Measurements from ENCODE around the gene EXOC1.

DNA sequence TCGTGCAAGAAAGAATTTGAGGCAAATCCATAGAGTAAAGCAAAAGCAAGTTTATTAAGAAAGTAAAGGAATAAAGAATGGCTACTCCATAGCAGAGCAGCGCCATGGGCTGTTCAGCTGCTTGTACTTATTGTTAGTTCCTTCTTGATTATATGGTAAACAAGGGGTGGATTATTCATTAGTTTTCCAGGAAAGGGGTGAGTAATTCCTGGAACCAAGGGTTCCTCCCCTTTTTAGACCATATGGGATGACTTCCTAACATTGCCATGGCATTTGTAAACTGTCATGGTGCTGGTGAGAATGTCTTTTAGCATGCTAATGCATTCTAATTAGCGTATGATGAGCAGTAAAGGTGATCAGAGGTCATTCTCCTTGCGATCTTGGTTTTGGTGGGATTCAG, 71.8 kb downstream of the EXOC1 start:
- TF ChIP-seq, protein P1, sequence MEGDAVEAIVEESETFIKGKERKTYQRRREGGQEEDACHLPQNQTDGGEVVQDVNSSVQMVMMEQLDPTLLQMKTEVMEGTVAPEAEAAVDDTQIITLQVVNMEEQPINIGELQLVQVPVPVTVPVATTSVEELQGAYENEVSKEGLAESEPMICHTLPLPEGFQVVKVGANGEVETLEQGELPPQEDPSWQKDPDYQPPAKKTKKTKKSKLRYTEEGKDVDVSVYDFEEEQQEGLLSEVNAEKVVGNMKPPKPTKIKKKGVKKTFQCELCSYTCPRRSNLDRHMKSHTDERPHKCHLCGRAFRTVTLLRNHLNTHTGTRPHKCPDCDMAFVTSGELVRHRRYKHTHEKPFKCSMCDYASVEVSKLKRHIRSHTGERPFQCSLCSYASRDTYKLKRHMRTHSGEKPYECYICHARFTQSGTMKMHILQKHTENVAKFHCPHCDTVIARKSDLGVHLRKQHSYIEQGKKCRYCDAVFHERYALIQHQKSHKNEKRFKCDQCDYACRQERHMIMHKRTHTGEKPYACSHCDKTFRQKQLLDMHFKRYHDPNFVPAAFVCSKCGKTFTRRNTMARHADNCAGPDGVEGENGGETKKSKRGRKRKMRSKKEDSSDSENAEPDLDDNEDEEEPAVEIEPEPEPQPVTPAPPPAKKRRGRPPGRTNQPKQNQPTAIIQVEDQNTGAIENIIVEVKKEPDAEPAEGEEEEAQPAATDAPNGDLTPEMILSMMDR (IDR thresholded peaks at IDR 0.05): no peak
- no peak for TF ChIP-seq EZH2 (IDR thresholded peaks at IDR 0.05)
- TF ChIP-seq EZH2phosphoT487 (IDR thresholded peaks at IDR 0.05): no peak

Data from neural progenitor cell (in vitro differentiated cells).